Measurements from ENCODE around the gene ISG20.

GRCh38 chr15:88655103-88655553 lies 16.3 kb downstream of the ISG20 start:
- TF ChIP-seq, protein P1, sequence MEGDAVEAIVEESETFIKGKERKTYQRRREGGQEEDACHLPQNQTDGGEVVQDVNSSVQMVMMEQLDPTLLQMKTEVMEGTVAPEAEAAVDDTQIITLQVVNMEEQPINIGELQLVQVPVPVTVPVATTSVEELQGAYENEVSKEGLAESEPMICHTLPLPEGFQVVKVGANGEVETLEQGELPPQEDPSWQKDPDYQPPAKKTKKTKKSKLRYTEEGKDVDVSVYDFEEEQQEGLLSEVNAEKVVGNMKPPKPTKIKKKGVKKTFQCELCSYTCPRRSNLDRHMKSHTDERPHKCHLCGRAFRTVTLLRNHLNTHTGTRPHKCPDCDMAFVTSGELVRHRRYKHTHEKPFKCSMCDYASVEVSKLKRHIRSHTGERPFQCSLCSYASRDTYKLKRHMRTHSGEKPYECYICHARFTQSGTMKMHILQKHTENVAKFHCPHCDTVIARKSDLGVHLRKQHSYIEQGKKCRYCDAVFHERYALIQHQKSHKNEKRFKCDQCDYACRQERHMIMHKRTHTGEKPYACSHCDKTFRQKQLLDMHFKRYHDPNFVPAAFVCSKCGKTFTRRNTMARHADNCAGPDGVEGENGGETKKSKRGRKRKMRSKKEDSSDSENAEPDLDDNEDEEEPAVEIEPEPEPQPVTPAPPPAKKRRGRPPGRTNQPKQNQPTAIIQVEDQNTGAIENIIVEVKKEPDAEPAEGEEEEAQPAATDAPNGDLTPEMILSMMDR (IDR thresholded peaks at IDR 0.05; ENCODE audit: low read depth, low read length) = no peak
- TF ChIP-seq EZH2phosphoT487 (IDR thresholded peaks at IDR 0.05; ENCODE audit: low read depth) = no peak
